PC-9 (cell line): ENCODE measurements around the gene ADAMTSL5.

Experiments
- CTCF ChIP-seq: fragments of 200-600 bp; sonication (generic); conservative IDR thresholded peaks from 2 replicates; pipeline ENCODE4 v1.6.1; 2017; ENCODE audit warnings: mixed run types, antibody characterized with exemption, mild to moderate bottlenecking, moderate library complexity
- EZH2 ChIP-seq: fragments of 200-600 bp; sonication (generic); IDR thresholded peaks from 2 replicates; pipeline ENCODE4 v1.8.0; 2017; ENCODE audit warnings: antibody characterized with exemption, low read depth

- no peak for TF ChIP-seq CTCF
- TF ChIP-seq EZH2, result no peak
Measured at GRCh38 chr19:1509602-1510441, 3.0 kb downstream of the ADAMTSL5 start.
